Breast epithelium (tissue), 3 donors: ENCODE data around the gene SETD2.
"Not testable (repeated sequence)": the region's sequence is repeated elsewhere in the genome, so short reads cannot be mapped to it uniquely, and the experiment has no call there.

ENCODE experiments used
- CTCF ChIP-seq, 3 donors: fragments of 450-650 bp; IDR thresholded peaks; one replicate each; pipeline ENCODE4 v1.5.1; 2016 to 2017; ENCODE audit warnings: antibody characterized with exemption in 3 of 3, mild to moderate bottlenecking in 3 of 3, moderate library complexity in 3 of 3
- POLR2A ChIP-seq: fragments of 450-650 bp; IDR thresholded peaks from one replicate; pipeline ENCODE4 v1.6.1; 2016; ENCODE audit warnings: antibody characterized with exemption, mild to moderate bottlenecking, moderate library complexity

GRCh38 chr3:47119387-47119786 is 44.5 kb downstream of the SETD2 start:
- not testable (repeated sequence) for TF ChIP-seq POLR2A; CTCF (IDR thresholded peaks at IDR 0.05)
